Loucy (cell line): ENCODE data around the gene MAST4.

Source experiments
- EZH2phosphoT487 ChIP-seq: fragments of 200-600 bp; IDR thresholded peaks from 2 replicates; pipeline ENCODE4 v1.6.1; 2018; ENCODE audit warnings: antibody characterized with exemption, mild to moderate bottlenecking, moderate library complexity, borderline replicate concordance
- TF ChIP-seq, protein P1 (sequence below): fragments of 200-600 bp; sonication (generic); conservative IDR thresholded peaks from 2 replicates; pipeline ENCODE4 v1.5.1; 2014; ENCODE audit warnings: mild to moderate bottlenecking, antibody characterized with exemption, low read length

DNA sequence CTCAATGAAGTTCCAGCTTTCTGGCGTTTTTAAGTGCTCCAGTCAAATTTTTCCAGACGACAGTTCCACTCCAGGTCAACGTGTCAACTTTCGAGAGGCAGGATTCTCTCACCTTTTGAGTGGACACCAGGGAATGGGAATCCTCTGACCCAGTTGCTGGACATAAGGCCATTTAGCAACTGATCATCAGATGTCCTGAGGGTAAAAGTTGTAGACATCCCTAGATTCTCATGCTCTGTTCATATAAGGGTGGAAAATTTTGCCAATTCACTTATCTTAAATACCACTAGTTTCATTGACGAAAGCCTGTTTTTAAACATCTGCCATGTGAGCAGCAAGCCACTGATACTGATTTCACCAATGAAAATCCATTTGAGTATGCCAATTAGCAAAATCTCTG is 275.5 kb downstream of the MAST4 start:
- TF ChIP-seq, protein P1, sequence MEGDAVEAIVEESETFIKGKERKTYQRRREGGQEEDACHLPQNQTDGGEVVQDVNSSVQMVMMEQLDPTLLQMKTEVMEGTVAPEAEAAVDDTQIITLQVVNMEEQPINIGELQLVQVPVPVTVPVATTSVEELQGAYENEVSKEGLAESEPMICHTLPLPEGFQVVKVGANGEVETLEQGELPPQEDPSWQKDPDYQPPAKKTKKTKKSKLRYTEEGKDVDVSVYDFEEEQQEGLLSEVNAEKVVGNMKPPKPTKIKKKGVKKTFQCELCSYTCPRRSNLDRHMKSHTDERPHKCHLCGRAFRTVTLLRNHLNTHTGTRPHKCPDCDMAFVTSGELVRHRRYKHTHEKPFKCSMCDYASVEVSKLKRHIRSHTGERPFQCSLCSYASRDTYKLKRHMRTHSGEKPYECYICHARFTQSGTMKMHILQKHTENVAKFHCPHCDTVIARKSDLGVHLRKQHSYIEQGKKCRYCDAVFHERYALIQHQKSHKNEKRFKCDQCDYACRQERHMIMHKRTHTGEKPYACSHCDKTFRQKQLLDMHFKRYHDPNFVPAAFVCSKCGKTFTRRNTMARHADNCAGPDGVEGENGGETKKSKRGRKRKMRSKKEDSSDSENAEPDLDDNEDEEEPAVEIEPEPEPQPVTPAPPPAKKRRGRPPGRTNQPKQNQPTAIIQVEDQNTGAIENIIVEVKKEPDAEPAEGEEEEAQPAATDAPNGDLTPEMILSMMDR, result no peak
- TF ChIP-seq EZH2phosphoT487, result no peak
